PC-3 (cell line): Measurements from ENCODE around the gene TENM4.

Source experiments
- EZH2phosphoT487 ChIP-seq: fragments of 300-600 bp; sonication (generic); IDR thresholded peaks from 2 replicates; pipeline ENCODE4 v1.6.1; 2018; ENCODE audit warnings: mild to moderate bottlenecking, antibody characterized with exemption, low read length, borderline replicate concordance
- TF ChIP-seq, protein P1 (sequence below): fragments of 300-600 bp; sonication (generic); conservative IDR thresholded peaks from 2 replicates; pipeline ENCODE4 v1.5.1; 2017; ENCODE audit warnings: antibody characterized with exemption, low read depth, mild to moderate bottlenecking, low read length

DNA sequence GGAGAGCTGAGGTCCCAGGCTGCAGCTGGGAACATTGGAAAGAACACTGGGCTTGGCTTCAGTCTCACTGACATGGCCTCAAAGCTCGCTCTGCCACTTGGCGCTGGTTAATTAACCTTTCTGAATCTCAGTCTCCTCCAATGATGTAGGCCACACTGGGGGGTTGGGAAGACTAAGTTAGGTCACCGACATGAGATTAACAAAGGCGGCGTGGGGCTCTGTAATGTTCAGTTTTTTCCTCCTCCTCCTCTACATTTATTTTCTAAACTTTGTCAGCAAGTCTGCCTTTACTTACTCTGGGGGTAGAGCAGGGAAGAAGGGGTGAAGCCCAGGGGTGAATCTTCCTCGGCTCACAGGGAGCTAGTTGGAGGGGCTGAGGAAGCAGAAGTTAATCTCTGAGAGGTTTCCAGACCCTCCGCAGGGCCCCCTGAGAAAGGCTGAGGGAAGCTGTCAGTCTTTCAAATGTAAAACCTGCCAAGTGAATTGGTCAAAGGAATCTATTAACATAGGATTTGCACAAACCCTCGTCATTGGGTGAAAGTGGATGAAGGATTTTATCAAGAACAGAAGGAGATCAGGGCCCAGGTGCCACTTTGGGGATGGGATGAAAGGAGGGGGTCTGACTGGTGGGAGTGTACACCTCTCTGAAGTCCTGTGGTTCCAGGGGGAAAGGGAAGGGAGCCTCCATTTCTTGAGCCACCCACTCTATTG lies 32.1 kb upstream of the TENM4 start:
- TF ChIP-seq, protein P1, sequence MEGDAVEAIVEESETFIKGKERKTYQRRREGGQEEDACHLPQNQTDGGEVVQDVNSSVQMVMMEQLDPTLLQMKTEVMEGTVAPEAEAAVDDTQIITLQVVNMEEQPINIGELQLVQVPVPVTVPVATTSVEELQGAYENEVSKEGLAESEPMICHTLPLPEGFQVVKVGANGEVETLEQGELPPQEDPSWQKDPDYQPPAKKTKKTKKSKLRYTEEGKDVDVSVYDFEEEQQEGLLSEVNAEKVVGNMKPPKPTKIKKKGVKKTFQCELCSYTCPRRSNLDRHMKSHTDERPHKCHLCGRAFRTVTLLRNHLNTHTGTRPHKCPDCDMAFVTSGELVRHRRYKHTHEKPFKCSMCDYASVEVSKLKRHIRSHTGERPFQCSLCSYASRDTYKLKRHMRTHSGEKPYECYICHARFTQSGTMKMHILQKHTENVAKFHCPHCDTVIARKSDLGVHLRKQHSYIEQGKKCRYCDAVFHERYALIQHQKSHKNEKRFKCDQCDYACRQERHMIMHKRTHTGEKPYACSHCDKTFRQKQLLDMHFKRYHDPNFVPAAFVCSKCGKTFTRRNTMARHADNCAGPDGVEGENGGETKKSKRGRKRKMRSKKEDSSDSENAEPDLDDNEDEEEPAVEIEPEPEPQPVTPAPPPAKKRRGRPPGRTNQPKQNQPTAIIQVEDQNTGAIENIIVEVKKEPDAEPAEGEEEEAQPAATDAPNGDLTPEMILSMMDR, result no peak
- TF ChIP-seq EZH2phosphoT487, result no peak
